Liver (tissue), 9 donors: Measurements from ENCODE around the gene C19orf67. TPM values are rescaled to one million over a fixed set of nuclear protein-coding genes. Genes with fewer than 3 reads are reported as not detected.

Experiments
- DNase-seq: peaks from one replicate; pipeline ENCODE4 v3.0.0-alpha.2; 2017; ENCODE audit warnings: low spot score
- H3K27ac ChIP-seq, 2 donors: one replicate each; pipeline ENCODE4 v1.7.0; 2013; ENCODE audit warnings: inconsistent platforms in 2 of 2, low read length in 2 of 2, control low read depth in 1 of 2, low read depth in 1 of 2, mild to moderate bottlenecking in 1 of 2
- H3K27me3 ChIP-seq, 4 donors: one replicate each; pipeline versions ENCODE4 v1.6.1 to v1.7.0; 2013; ENCODE audit warnings: low read length in 3 of 4, inconsistent platforms in 1 of 4, mild to moderate bottlenecking in 1 of 4, moderate library complexity in 1 of 4; ENCODE audit not compliant: control insufficient read depth in 4 of 4, insufficient read depth in 4 of 4
- H3K36me3 ChIP-seq, 4 donors: one replicate each; pipeline versions ENCODE4 v1.6.1 to v1.7.0; 2013; ENCODE audit warnings: low read length in 3 of 4, mild to moderate bottlenecking in 3 of 4, low read depth in 1 of 4, moderate library complexity in 1 of 4; ENCODE audit not compliant: control insufficient read depth in 4 of 4, insufficient read depth in 3 of 4
- H3K4me1 ChIP-seq, 4 donors: one replicate each; pipeline versions ENCODE4 v1.6.1 to v1.7.0; 2013; ENCODE audit warnings: low read length in 3 of 4, mild to moderate bottlenecking in 3 of 4, moderate library complexity in 1 of 4; ENCODE audit not compliant: control insufficient read depth in 4 of 4, insufficient read depth in 4 of 4
- H3K4me3 ChIP-seq, 3 donors: one replicate each; pipeline versions ENCODE4 v1.6.1 to v1.7.0; 2013; ENCODE audit warnings: low read length in 3 of 3, control low read depth in 1 of 3, low read depth in 1 of 3, mild to moderate bottlenecking in 1 of 3
- H3K9ac ChIP-seq, 2 donors: one replicate each; pipeline ENCODE4 v1.7.0; 2013; ENCODE audit warnings: low read length in 2 of 2, mild to moderate bottlenecking in 2 of 2, moderate library complexity in 2 of 2, control low read depth in 1 of 2, low read depth in 1 of 2
- H3K9me3 ChIP-seq, 4 donors: one replicate each; pipeline versions ENCODE4 v1.6.1 to v1.7.0; 2013; ENCODE audit warnings: low read length in 3 of 4; ENCODE audit not compliant: control insufficient read depth in 4 of 4
- CTCF ChIP-seq: fragments of 150-350 bp; IDR thresholded peaks from 2 replicates; pipeline ENCODE4 v1.5.1; 2017; ENCODE audit warnings: improper control_type of control experiment, low read depth, low read length; ENCODE audit not compliant: missing input control
- EGR1 ChIP-seq, 2 donors: IDR thresholded peaks; 2 replicates each; pipeline ENCODE4 v1.6.1; 2016 to 2018; ENCODE audit warnings: antibody characterized with exemption in 2 of 2, low read depth in 2 of 2
- FOXA1 ChIP-seq: IDR thresholded peaks from 2 replicates; pipeline ENCODE4 v1.6.1; 2016; ENCODE audit warnings: antibody characterized with exemption
- FOXA2 ChIP-seq: IDR thresholded peaks from 2 replicates; pipeline ENCODE4 v1.6.1; 2016; ENCODE audit warnings: antibody characterized with exemption
- HNF4A ChIP-seq, 2 donors: conservative IDR thresholded peaks; 2 replicates each; pipeline ENCODE4 v1.6.1; 2016; ENCODE audit warnings: antibody characterized with exemption in 2 of 2, mild to moderate bottlenecking in 2 of 2
- JUND ChIP-seq, 2 donors: IDR thresholded peaks; 2 replicates each; pipeline ENCODE4 v1.6.1; 2016; ENCODE audit warnings: antibody characterized with exemption in 2 of 2
- NR2F2 ChIP-seq: IDR thresholded peaks from 2 replicates; pipeline ENCODE4 v1.6.1; 2016; ENCODE audit warnings: antibody characterized with exemption
- REST ChIP-seq: IDR thresholded peaks from 2 replicates; pipeline ENCODE4 v1.6.1; 2016; ENCODE audit warnings: antibody characterized with exemption, mild to moderate bottlenecking
- RXRA ChIP-seq, 2 donors: IDR thresholded peaks; 2 replicates each; pipeline ENCODE4 v1.6.1; 2017 to 2018; ENCODE audit warnings: antibody characterized with exemption in 2 of 2, mild to moderate bottlenecking in 1 of 2
- SP1 ChIP-seq: IDR thresholded peaks from 2 replicates; pipeline ENCODE4 v1.6.1; 2018; ENCODE audit warnings: antibody characterized with exemption, mild to moderate bottlenecking
- TAF1 ChIP-seq: conservative IDR thresholded peaks from 2 replicates; pipeline ENCODE4 v1.6.1; 2016; ENCODE audit warnings: antibody characterized with exemption, mild to moderate bottlenecking
- YY1 ChIP-seq: IDR thresholded peaks from 2 replicates; pipeline ENCODE4 v1.6.1; 2016; ENCODE audit warnings: antibody characterized with exemption, mild to moderate bottlenecking
- WGBS: extraction: QIAGEN DNeasy Blood & Tissue Kit; methylation state at CpG from one replicate; pipeline ENCODE4 v1.1.7; 2013; 5-methylcytosine and 5-hydroxymethylcytosine counted together
- polyA plus RNA-seq, 2 donors: library from polyadenylated mRNA; stranded (reverse) in 1 of 2; unstranded in 1 of 2; fragments of 200-250 nt in 1 of 2; fragments of >200 nt in 1 of 2; fragmentation: Nextera tagmentation in 1 of 2; extraction: Ambion mirVana in 1 of 2; gene quantifications; one replicate each; pipeline versions ENCODE4 v1.2.1 to v1.2.3, GENCODE V29; 2013 to 2015
- total RNA-seq, 2 donors: library from RNA; depleted of rRNA; stranded (reverse); fragments of >200 nt; gene quantifications; one replicate each; pipeline ENCODE4 v1.2.3, GENCODE V29; 2014
- TF ChIP-seq, protein P1 (sequence below): IDR thresholded peaks from 2 replicates; pipeline ENCODE4 v1.6.1; 2016; ENCODE audit warnings: antibody characterized with exemption
- TF ChIP-seq, protein P2 (sequence below): IDR thresholded peaks from 2 replicates; pipeline ENCODE4 v1.6.1; 2016; ENCODE audit warnings: antibody characterized with exemption
- TF ChIP-seq, protein P3 (sequence below): IDR thresholded peaks from 2 replicates; pipeline ENCODE4 v1.6.1; 2016; ENCODE audit warnings: antibody characterized with exemption
- donor health status: healthy.
- donor health status: healthy.
- donor health status: healthy.
- donor health status: healthy.
- donor health status: healthy.

The C19orf67 gene
- total and polyA plus RNA-seq, 4 donors = 0.25 TPM; not detected in 3

DNA sequence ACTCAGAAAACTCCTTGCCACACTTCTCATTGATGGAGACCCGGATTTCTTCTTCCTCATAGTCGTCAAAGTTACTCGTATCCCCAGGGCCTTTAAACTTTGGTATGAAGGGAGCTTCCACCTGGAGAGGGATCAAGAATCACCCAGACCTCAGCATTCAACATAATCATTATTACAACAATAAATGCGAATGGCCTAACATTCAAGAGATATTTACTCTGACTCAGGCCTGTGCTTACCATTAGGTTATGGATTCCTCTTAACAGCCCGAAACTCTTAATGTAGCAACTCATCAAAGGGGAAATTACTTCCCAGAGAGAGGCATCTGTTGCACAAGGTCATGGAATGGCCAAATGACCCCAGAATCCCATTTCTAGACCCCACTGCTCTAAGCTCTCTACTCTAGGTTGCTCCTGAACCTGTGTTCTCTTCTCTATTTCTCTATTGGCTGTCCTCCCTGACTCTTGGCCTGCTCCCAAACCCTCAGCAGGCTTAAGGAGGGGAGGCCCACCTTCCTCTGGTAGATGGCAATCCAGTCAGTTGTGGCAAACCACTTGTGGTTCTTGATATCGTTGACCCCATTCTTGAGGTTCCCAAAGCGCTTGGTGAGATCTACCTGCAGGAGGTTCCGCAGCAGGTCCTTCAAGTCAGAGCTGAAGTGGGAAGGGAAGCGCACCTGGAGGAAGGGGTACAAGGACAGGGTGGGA, 7.7 kb upstream of the C19orf67 start:
- Histone ChIP-seq H3K4me1 (peaks cover 1 to 12% (median 8%) of the 10 kb centered on the region in 4 donors), H3K9ac (no peak overlapping the region), H3K4me3 (no peak overlapping the region), H3K27ac (peak overlapping the region in 1 of 2 donors; percentile 12), H3K36me3 (peaks cover 4 to 19% (median 6%) of the 10 kb centered on the region in 4 donors), H3K27me3 (no peaks in the 10 kb centered on the region), H3K9me3 (peaks cover 0 to 5% (median 3%) of the 10 kb centered on the region in 4 donors)
- TF ChIP-seq HNF4A (conservative IDR thresholded peaks at IDR 0.05) (no peak), FOXA1 (no peak), SP1 (no peak), TAF1 (no peak), RXRA (IDR thresholded peaks at IDR 0.05) (no peak), YY1 (no peak), FOXA2 (no peak), CTCF (no peak), JUND (IDR thresholded peaks at IDR 0.05) (no peak), EGR1 (IDR thresholded peaks at IDR 0.05; ENCODE audit: low read depth in 2 of 2) (no peak), NR2F2 (no peak), REST (no peak)
- TF ChIP-seq, protein P1, sequence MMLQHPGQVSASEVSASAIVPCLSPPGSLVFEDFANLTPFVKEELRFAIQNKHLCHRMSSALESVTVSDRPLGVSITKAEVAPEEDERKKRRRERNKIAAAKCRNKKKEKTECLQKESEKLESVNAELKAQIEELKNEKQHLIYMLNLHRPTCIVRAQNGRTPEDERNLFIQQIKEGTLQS = no peak
- TF ChIP-seq, protein P2, sequence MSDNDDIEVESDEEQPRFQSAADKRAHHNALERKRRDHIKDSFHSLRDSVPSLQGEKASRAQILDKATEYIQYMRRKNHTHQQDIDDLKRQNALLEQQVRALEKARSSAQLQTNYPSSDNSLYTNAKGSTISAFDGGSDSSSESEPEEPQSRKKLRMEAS = no peak
- TF ChIP-seq, protein P3, sequence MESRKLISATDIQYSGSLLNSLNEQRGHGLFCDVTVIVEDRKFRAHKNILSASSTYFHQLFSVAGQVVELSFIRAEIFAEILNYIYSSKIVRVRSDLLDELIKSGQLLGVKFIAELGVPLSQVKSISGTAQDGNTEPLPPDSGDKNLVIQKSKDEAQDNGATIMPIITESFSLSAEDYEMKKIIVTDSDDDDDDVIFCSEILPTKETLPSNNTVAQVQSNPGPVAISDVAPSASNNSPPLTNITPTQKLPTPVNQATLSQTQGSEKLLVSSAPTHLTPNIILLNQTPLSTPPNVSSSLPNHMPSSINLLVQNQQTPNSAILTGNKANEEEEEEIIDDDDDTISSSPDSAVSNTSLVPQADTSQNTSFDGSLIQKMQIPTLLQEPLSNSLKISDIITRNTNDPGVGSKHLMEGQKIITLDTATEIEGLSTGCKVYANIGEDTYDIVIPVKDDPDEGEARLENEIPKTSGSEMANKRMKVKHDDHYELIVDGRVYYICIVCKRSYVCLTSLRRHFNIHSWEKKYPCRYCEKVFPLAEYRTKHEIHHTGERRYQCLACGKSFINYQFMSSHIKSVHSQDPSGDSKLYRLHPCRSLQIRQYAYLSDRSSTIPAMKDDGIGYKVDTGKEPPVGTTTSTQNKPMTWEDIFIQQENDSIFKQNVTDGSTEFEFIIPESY = no peak
- DNase-seq = no peak
- 98% methylated on average over 9 of the region's 9 CpGs for WGBS
